T follicular helper cell (primary cell): ENCODE results near the gene APOE.
"Not testable (repeated sequence)": the region's sequence is repeated elsewhere in the genome, so short reads cannot be mapped to it uniquely, and the experiment has no call there.

Source experiments
- DNase-seq: peaks from one replicate; pipeline ENCODE4 v3.0.0-alpha.2; 2020; ENCODE audit warnings: low read depth
- total RNA-seq, 2 experiments: gene quantifications; one replicate each; lab custom pipeline; 2026; lab: John Stamatoyannopoulos, UW

The APOE gene
- 0.48 reads per million in 2 experiments for total RNA-seq

- no peak for DNase-seq
Observed at GRCh38 chr19:44905437-44906160, at the start of gene APOE. TSS of gene APOE (plus strand) at chr19:44905796. CDS start at chr19:44906625, 829 bp downstream.

GRCh38 chr19:44856421-44857083, 49.0 kb upstream of the APOE start:
- no peak for DNase-seq

- no peak for DNase-seq
Observed at GRCh38 chr19:44857837-44858236, 47.8 kb upstream of the APOE start.

- not testable (repeated sequence) for DNase-seq
Observed at GRCh38 chr19:44861576-44861975, 44.0 kb upstream of the APOE start.

- DNase-seq = no peak
Observed at GRCh38 chr19:44863990-44864389, 41.6 kb upstream of the APOE start.

GRCh38 chr19:44865196-44865767, 40.3 kb upstream of the APOE start:
- no peak for DNase-seq

GRCh38 chr19:44866664-44867063, 38.9 kb upstream of the APOE start:
- no peak for DNase-seq

GRCh38 chr19:44867578-44867977, 38.0 kb upstream of the APOE start:
- no peak for DNase-seq

GRCh38 chr19:44869733-44870470, 35.7 kb upstream of the APOE start:
- DNase-seq = no peak

- DNase-seq = no peak
Observed at GRCh38 chr19:44871809-44872208, 33.8 kb upstream of the APOE start.

GRCh38 chr19:44872661-44873060, 32.9 kb upstream of the APOE start:
- no peak for DNase-seq

GRCh38 chr19:44874317-44874716, 31.3 kb upstream of the APOE start:
- DNase-seq = no peak

- no peak for DNase-seq
Observed at GRCh38 chr19:44875666-44876451, 29.7 kb upstream of the APOE start.

GRCh38 chr19:44876930-44877535, 28.6 kb upstream of the APOE start:
- no peak for DNase-seq

GRCh38 chr19:44878120-44878865, 27.3 kb upstream of the APOE start:
- no peak for DNase-seq

- no peak for DNase-seq
Observed at GRCh38 chr19:44879309-44880065, 26.1 kb upstream of the APOE start.

GRCh38 chr19:44882063-44882462, 23.5 kb upstream of the APOE start:
- no peak for DNase-seq

GRCh38 chr19:44882619-44883397, 22.8 kb upstream of the APOE start:
- not testable (repeated sequence) for DNase-seq

- DNase-seq = no peak
Observed at GRCh38 chr19:44883922-44884321, 21.7 kb upstream of the APOE start.
